Globus pallidus (tissue), 1 donor: ENCODE results near the gene HORMAD2.

Experiments used
- DNase-seq: peaks from one replicate; pipeline ENCODE4 v3.0.0-alpha.2; 2015; ENCODE audit warnings: low spot score

Gene HORMAD2

DNA sequence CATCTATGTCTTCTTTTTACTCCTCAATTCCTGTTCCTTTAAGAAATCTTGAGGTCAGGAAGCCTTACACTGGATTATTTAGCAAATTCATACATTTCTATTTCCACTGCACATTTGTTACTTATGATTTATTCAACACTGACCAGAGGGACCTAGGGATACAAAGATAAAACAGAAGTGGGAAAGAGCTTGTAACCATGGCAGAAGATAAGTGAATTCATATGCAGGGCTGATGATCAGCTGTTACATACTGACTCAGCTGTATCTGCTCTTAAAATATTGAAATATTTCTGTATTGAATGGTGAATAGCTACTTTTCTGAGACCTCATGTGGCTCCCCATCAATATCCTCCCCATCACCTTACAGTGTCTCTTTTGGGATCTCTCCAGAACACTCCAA, 25.2 kb downstream of the HORMAD2 start:
- no peak for DNase-seq

DNA sequence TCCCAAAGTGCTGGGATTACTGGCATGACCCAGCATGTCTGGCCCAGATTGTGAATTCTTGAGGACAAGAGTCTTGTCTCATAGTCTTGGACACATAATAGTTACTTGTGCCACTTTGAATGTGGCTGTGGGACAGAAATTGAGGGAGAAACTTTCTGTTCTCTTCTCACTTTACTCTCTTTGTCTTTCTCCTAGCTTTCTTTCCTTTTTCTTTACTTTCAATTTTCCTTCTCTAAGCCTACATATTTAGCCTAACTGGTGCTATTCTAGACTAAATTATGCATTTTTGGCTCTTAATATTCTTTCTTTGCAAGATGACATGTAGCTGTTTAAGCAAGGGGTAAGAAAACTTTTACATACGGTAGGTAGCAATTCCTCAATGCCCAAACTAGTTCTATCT, 33.2 kb downstream of the HORMAD2 start:
- no peak for DNase-seq

DNA sequence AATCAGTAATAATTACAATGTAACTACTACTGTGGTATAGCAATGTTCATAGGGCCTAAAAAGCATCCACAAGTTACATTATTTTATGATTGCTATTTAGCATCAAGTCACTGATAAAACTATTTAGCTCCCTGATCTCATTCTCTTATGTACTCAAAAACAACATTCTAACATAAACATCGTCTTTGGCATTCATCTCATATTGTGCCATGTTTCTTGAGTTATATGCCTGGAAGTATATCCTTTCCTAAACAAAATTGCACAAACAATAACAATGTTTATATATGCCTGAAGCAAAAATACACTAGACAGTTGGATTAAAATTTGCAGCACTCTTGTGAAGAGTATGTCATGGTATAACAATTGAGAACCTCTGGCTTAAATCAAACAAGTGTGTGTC, 34.1 kb downstream of the HORMAD2 start:
- DNase-seq = no peak

DNA sequence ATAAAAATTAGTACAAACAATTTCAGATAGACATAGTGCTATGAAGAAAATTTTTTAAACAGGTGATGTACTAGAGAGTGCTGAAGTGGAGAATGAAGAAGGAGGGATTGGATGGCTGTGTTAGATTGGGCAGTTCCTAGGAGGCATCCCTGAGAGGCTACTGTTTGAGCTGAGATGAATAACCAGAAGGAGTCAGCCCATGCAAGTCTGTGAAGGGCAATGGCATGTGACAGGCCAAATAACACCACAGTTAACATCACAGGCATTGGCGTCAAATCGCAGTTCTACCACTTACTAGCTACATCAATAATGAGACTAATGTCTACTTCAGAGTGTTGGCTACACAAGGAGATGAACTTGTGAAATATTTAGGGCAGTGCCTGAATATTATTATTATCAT, 35.4 kb downstream of the HORMAD2 start:
- no peak for DNase-seq

DNA sequence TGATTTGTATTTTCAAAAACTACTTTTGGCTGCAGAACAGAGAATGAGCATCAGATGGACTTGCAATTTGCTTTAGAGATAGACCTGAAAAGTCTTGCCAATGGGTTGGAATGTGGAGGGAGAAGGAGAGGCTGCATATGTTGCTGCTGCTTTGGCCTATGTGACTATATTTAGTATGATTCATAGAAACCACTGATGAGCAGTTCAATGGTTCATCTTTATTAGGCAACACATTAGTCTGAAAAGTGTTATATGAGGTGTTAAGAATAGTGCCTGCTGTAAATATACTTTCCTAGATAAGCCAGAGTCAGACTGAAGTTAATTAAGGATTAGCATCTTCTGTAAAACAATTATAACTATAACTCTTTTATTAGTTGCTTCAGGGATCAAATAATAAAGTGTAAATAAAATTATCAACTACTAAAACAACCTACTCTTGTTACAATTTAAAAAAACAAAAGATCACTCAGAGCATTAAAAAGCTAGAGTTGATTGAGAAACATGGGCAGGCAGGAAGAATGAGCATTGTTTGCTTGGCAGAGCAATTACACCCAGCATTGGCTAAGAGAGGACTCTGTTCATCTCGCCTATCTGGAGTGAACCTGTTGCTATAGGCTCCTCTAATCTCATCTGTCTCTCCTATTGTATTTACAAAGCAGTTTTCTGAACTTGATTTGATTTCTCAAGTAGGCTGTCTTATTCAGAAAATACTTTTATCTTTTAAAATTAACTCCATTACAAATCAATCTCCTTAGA, 36.3 kb downstream of the HORMAD2 start:
- DNase-seq = no peak

DNA sequence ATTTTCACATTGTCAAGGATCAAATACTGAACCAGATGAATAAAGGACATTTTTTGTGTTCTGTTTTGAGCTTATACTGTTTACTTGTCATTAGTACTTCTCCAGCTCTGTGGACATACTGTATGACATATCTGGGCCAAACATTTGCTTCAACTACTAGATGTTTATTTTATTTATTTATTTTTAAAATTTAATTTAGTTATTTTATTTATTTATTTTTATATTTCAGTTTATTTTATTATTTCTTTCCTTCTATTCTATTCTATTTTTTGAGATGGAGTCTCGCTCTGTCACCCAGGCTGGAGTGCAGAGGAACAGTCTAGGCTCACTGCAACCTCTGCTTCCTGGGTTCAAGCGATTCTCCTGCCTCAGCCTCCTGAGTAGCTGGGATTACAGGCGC, 37.0 kb downstream of the HORMAD2 start:
- DNase-seq = no peak

DNA sequence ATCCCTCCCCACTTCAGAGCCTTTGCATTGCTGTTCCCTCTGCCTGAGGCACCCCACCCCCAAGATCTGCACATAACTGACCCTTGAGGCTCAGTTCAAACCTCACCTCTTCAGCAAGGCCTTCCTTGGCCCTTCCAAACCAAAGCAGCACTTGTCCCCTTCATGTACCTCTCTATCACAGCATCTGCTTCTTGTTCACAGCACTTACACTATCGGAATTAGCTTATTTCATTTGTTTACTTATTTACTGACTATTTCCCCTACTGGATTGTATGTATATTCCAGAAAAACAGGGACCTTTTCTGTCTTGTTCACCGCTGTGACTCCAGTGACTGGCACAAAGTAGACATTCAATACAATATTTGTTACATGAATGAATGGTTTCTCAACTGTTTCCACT, 38.0 kb downstream of the HORMAD2 start:
- no peak for DNase-seq

DNA sequence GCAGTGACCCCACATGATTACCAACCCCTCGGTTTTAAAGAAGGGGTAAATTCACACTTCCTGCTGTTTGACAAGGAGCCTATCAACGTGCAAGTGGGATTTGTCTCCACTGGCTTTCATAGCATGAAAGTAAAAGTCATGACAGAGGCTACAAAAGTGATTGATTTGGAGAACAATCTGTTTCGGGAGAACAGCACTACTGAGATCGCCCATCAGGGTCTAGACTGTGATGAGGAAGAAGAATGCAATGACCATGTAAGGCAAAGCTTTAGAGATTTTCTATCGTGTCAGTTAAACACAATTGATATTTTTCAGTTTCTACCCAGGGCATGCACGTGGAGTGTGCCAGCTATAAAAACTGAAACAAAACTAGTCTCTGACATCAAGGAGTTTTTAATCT, 41.7 kb downstream of the HORMAD2 start:
- no peak for DNase-seq

DNA sequence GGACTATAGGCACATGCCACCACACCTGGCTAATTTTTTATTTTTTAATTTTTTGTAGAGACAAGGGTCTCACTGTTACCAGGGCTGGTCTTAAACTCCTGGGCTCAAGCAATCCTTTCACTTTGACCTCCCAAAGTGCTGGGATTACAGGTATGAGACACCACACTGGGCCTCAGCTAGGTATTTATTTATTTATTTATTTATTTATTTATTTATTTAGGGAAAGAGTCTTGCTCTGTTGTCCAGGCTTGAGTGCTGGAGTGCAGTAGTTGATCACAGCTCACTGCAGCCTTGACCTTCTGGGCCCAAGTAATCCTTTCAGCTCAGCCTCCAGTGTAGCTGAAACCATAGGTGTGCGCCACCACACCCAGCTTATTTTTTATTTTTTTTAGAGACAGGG, 43.2 kb downstream of the HORMAD2 start:
- DNase-seq = no peak

DNA sequence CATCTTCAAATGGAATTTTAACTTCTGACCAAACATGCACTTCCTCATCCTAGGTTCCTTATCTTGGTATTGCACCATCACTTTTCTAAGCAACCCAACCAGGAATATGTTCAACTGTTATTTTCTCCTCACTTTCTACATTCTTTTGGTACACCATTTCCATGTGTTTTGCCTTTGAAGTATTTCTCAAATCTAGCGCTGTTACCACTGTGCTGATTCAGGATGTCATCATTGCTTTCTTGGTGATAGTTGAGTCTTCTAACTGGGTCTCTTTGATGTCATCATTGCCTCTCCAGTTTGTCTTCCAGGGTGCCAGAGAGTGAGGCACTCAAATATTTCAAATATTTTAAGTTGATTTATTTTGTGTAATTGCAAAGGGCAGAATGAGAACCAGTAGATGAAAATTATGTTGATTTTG, 47.5 kb downstream of the HORMAD2 start:
- DNase-seq = no peak

DNA sequence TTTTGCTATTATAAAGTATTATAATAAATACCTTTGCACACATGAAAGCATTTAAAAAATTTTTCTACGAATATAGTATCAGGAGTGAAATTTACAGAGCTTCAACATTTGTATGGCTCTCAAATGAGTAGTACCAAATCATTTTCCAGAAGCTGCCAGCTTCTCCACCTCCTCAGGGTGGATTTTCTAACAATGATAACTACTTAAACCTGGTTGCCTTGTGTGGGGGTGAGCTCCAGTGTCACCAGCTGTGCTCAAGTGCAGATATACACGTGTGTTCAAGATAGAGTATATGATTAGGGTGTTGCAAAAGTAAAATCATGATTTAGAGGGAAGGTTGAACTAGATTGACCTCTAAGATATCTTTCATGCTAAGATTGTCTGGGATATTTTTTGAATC, 48.2 kb downstream of the HORMAD2 start:
- no peak for DNase-seq

DNA sequence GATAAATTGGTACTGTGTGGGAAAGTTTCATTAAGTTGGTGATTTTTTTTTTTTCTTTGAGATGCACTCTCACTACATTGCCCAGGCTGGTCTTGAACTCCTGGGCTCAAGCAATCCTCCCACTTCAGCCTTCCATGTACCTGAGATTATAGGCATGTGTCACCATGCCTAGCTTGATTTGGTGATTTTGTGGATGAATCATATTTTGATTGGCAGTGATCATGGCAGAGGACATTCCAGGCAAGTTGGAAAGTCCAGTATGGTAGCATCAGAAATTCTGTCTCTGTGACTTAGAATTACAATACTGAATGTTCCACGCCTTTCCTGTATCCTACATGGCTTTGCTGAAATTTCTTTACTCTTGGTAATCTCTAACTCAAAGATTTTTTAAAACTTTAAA, 49.4 kb downstream of the HORMAD2 start:
- DNase-seq = no peak

DNA sequence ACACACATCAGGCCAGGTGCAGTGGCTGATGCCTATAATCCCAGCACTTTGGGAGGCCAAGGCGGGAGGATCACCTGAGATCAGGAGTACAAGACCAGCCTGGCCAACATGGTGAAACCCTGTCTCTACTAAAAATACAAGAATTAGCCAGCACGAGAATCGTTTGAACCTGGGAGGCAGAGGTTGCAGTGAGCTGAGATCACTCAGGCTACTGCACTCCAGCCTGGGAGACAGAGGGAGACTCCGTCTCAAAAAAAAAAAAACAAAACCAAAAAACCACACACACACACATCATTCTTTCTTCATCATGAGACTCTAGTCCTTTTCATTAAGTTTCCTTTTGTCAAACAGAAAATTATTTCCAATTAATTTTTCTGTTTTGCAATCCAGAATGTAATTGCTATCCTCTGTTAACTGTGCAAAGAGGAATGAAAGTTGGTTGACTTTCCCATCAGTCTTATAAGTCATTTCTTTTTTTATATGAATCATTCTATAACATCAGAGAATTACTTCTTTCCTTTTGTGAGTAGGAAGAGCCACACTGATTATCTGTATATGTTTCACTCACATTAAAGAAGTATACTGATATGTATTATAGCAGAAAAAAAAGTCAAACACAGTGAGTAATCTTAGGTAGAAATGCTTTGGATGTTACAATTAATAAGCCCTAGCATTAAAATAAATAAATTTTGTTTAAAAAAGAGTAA, 52.2 kb downstream of the HORMAD2 start:
- no peak for DNase-seq

DNA sequence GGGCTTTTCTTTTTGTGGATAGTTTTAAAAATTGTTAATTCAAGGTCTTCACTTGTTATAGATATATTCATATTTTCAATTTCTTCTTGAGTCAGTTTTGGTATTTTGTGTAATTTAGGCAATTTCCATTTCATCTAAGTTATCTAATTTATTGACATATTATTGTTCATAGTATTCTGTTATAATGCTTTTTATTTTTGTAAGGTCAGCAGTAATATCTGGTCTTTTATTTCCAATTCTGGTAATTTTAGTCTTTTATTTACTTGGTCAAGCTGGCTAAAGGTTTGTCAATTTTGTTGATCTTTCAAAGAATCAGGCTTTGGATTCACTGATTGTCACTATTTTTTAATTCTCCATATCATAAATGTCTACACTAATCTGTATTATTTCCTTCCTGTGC, 60.1 kb downstream of the HORMAD2 start:
- no peak for DNase-seq

DNA sequence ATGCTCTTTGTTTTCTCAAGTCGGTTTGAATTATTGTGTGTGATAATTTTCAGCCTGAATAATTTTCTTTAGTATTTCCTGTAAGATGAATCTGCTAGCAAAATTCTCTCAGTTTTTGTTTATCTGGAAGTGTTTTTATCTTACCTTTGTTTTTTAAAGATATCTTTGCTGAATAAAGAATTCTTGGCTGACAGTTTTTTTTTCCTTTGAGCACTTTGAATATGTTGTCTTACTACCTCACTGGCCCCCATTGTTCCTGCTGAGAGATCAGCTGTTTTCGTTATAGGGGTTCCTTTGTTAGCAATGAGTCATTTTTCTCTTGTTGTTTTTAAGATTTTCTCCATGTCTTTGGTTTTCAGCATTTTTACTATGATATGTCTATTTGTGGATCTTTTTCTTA, 63.0 kb downstream of the HORMAD2 start:
- DNase-seq = no peak

DNA sequence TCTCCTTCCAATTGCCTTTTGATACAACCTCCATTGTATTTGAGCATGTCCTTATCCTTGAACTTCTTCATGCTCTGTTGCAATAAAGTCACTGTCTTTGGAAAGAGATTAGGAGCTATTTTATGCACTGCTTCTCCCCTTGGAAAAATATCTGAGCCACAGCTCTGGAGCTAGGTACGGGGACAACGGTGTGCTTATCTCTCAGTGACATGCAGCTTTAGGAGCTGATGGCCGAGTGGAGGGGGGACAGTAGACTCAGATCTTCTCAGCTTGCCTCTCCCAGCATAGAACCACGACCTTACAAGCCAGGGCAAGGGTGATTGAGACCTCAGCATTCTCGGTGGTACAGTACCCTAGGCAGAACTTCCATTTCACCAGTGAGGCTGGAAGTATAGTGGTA, 64.1 kb downstream of the HORMAD2 start:
- no peak for DNase-seq

DNA sequence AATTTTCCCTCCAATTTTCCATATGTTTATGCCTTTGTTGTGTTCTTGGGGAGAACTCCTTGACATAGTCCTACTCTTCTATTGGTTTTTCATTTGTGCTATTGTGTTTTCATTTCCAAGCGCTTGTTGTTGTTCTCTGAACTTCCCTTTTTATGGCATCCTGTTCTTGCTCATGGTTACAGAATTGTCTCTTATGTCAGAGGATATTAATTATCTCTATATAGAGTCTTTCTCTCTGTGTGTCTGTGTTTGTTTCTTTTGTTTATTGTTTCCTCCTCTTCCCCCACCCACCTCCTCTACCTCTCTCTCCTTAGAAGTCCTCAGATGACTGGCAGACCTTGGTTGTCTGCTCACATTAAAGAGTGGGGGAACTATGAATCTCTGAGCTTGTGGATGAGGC, 69.9 kb downstream of the HORMAD2 start:
- DNase-seq = no peak

DNA sequence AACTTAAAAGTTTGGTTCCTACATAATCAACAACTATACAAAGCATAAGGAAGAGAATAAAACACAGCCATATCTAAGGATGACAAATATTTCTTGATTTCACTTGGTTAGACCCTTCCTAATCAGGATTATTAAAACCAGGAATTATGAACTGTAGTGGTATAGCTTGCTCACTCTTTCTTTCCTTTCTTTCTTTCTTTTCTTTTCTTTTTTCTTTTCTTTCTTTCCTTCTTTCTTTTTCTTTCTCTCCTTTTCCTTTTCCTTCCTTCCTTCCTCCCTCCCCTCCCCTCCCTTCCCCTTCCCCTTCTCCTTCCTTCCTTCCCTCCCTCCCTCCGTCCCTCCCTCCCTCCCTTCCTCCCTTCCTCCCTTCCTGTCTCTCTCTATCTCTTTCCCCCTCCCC, 78.0 kb downstream of the HORMAD2 start:
- no peak for DNase-seq

DNA sequence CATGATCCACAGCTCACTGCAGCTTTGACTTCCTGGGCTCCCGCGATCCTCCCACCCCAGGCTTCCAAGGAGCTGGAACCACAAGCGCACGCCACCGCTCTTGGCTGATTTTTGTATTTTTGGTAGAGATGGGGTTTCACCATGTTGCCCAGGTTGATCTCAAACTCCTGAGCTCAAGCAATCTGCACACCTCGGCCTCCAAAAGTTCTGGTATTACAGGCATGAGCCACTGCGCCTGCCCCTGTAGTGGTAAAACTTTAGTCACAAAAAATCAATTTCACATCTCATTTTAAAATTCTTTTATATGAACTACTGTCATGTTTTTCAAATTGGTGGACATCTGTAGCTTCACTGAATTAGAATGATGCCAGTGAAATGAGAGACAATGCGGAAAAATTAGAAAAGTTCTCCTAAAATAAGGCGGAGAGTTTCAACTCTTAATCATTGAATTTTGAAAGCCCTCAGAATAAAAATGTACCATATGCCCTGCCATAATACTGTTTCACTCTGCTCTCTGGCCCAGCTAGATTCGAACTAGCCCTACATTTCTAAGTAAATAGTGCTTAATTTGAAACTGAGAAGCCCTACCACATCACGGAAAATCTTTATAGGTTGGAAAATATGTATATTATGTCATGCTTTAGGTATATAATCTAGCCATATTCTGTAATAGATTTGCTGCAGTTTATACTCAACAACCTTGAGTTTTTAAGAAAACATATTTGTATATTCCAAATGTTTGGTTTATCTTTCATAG, 78.7 kb downstream of the HORMAD2 start:
- no peak for DNase-seq

DNA sequence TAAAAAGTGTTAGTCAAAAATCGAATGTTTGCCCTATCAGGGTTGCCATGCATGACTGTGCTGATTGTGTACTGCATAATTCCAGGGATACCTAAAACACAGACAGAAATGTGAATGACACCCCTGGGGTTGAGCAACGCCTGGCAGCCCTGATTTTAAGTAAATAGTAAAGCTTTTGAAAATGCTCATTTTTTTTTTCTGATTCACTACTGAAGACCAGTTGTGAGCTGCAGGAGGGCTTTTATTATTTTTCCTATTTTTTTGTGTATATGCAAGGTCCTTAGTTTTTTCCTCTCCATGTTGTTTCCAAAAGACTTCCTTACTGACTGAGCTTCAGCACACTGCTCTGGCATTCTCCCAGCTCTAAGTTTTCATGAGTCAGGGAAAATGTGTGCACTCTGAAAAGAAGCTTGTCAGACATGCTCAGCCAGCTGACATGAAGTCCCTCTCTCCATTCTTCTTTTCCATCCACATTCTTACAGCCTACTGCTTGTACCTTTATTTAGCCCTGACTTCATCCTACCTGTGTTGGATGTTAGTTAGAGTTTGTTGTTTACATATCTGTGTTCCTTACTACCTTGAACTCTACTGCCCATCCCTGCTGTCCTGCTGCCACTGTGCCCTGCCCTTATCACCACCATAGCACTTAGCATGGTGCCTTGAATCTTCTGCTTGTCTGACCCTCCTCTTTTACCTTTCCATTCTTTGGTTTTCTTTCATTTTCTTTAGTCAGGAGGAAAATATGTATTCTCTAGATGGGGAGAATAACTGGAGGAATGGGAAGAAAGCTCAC, 79.5 kb downstream of the HORMAD2 start:
- DNase-seq = peak; percentile 12

DNA sequence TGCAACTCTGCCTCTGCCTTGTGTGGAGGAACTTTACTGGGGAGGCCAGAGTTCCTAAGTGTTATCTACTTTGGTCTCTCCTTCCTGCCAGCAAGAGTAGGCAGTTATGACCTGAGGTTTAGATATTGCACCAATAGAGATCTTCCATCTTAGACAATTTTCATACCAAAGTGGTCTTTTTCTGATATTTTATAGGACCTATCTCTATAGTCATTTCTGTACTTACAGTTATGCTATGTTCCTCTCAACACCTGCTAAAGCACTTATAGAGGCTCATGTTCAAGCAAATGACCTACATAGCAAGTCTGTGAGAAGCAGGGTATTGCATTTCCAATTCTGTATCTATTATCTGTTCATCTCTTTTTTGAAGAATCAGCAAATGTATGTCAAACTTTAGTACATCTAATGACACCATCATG, 80.8 kb downstream of the HORMAD2 start:
- no peak for DNase-seq

DNA sequence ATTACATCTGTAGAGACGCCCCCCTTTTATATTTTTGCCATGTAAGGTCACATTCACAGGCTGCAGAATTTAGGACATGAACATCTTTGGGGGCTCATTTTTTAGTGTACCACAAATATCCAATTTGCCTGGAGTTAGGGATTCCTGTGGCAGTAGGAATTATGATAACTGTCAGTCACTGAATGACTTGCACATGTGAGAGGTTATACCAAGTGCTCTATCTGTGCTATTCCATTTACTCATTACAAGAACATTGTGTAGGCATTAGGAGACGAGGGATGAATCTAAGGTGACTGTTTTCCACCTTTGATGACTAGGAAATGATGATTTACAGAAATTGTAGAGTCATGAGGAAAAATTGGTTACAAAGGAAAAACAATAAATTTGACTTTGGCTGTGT, 87.0 kb downstream of the HORMAD2 start:
- DNase-seq = no peak
